ENCODE measurements around the gene IRS1. TPM values are rescaled to one million over a fixed set of nuclear protein-coding genes. Genes with fewer than 3 reads are reported as not detected.
A peak's percentile ranks its signal among the peaks of the same experiment; 100 is the strongest.

The IRS1 gene
- total and polyA plus RNA-seq, 4 donors, result 3.1 to 36.7 (median 7.9) TPM

- H3K4me1 ChIP-seq (ENCODE audit: control insufficient read depth in 5 of 5, insufficient read depth in 5 of 5, low read length in 5 of 5), result peaks cover 7 to 48% (median 13%) of the 10 kb centered on the region in 5 donors
These were observed 3.4 kb downstream of the IRS1 start for GRCh38 chr2:226796012-226796839.

GRCh38 chr2:226795281-226796011 lies 4.2 kb downstream of the IRS1 start:
- WGBS, 2 donors, result 78 to 83% methylated on average over 26 of the region's 26 CpGs
- H3K4me1 ChIP-seq (ENCODE audit: control insufficient read depth in 5 of 5, insufficient read depth in 5 of 5, low read length in 5 of 5), result peaks cover 7 to 50% (median 17%) of the 10 kb centered on the region in 5 donors
- TF ChIP-seq CTCF (IDR thresholded peaks at IDR 0.05; ENCODE audit: control extremely low read depth, extremely low read depth), result no peak
- H3K4me3 ChIP-seq, result peak overlapping the region; percentile 2
- H3K9ac ChIP-seq (ENCODE audit: insufficient read depth in 1 of 2, low read length in 2 of 2), result peak overlapping the region; percentile 31 to 97
- peak overlapping the region; percentile 62 to 74 for H3K27ac ChIP-seq (ENCODE audit: low read depth in 1 of 2, low read length in 1 of 2)
- no peaks in the 10 kb centered on the region for H3K27me3 ChIP-seq (ENCODE audit: control insufficient read depth in 3 of 3, insufficient read depth in 3 of 3, low read length in 2 of 3)
- peaks cover 0 to 4% (median 0%) of the 10 kb centered on the region in 4 donors for H3K9me3 ChIP-seq (ENCODE audit: control insufficient read depth in 4 of 4, insufficient read depth in 3 of 4, low read length in 3 of 4)
- H3K36me3 ChIP-seq (ENCODE audit: control insufficient read depth in 4 of 4, insufficient read depth in 4 of 4, low read length in 4 of 4), result peaks cover 0 to 56% (median 15%) of the 10 kb centered on the region in 4 donors
- DNase-seq (peak in 2 of 3 donors; percentile 20 to 25), ATAC-seq (ENCODE audit: insufficient read depth, low FRiP score) (no peak)

More at GRCh38 chr2:226796012-226796839, 3.4 kb downstream of the IRS1 start:
- TF ChIP-seq CTCF (IDR thresholded peaks at IDR 0.05; ENCODE audit: control extremely low read depth, extremely low read depth), result no peak
- peak overlapping the region; percentile 62 to 74 for H3K27ac ChIP-seq (ENCODE audit: low read depth in 1 of 2, low read length in 1 of 2)
- peak overlapping the region in 1 of 2 donors; percentile 97 for H3K9ac ChIP-seq (ENCODE audit: insufficient read depth in 1 of 2, low read length in 2 of 2)
- no peaks in the 10 kb centered on the region for H3K27me3 ChIP-seq (ENCODE audit: control insufficient read depth in 3 of 3, insufficient read depth in 3 of 3, low read length in 2 of 3)
- H3K4me3 ChIP-seq, result no peak overlapping the region
- peaks cover 0 to 4% (median 0%) of the 10 kb centered on the region in 4 donors for H3K9me3 ChIP-seq (ENCODE audit: control insufficient read depth in 4 of 4, insufficient read depth in 3 of 4, low read length in 3 of 4)
- peaks cover 0 to 52% (median 13%) of the 10 kb centered on the region in 4 donors for H3K36me3 ChIP-seq (ENCODE audit: control insufficient read depth in 4 of 4, insufficient read depth in 4 of 4, low read length in 4 of 4)
- peak in 1 of 3 donors; percentile 14 for DNase-seq
- ATAC-seq (ENCODE audit: insufficient read depth, low FRiP score), result no peak
- 82 to 86% methylated on average over 25 of the region's 25 CpGs for WGBS, 2 donors

DNA sequence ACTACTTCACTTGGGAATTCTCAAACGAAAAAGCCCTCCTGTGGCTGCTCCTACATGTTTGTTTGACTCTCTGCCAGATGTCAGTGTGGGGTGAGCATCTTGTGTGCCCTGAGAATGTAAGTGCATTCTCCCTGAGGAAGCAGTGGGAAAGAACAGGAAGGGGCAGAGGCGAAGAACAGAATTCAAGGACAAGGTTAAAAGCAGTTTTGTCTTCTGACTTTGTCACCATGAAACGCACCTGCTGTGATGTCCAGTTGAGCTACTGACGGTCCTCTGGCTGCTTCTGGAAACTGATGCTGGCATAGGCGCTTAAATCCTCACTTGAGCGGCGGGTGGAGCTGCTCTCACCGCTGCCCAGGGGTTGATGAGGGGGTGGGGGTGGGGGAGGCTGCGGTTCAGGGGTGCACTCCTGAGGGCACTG lies 4.9 kb downstream of the IRS1 start:
- TF ChIP-seq CTCF (IDR thresholded peaks at IDR 0.05; ENCODE audit: control extremely low read depth, extremely low read depth), result no peak
- Histone ChIP-seq H3K36me3 (ENCODE audit: control insufficient read depth in 4 of 4, insufficient read depth in 4 of 4, low read length in 4 of 4) (peaks cover 0 to 56% (median 17%) of the 10 kb centered on the region in 4 donors), H3K9ac (ENCODE audit: insufficient read depth in 1 of 2, low read length in 2 of 2) (peak overlapping the region; percentile 56 to 97), H3K4me3 (peak overlapping the region; percentile 3), H3K4me1 (ENCODE audit: control insufficient read depth in 5 of 5, insufficient read depth in 5 of 5, low read length in 5 of 5) (peaks cover 10 to 52% (median 18%) of the 10 kb centered on the region in 5 donors), H3K27ac (ENCODE audit: low read depth in 1 of 2, low read length in 1 of 2) (peak overlapping the region; percentile 70 to 74), H3K9me3 (ENCODE audit: control insufficient read depth in 4 of 4, insufficient read depth in 3 of 4, low read length in 3 of 4) (peaks cover 0 to 4% (median 0%) of the 10 kb centered on the region in 4 donors), H3K27me3 (ENCODE audit: control insufficient read depth in 3 of 3, insufficient read depth in 3 of 3, low read length in 2 of 3) (no peaks in the 10 kb centered on the region)
- no peak for ATAC-seq (ENCODE audit: insufficient read depth, low FRiP score)
- whole genome bisulfite sequencing, 2 donors, result 41 to 61% methylated on average over 9 of the region's 9 CpGs
- DNase-seq, result peak; percentile 55 to 85 (median 80)

Measured in lung (tissue), 12 donors.